Liver (tissue), 9 donors: ENCODE measurements around the gene ACP5. TPM values are rescaled to one million over a fixed set of nuclear protein-coding genes. Genes with fewer than 3 reads are reported as not detected.

ENCODE experiments used
- DNase-seq: peaks from one replicate; pipeline ENCODE4 v3.0.0-alpha.2; 2017; ENCODE audit warnings: low spot score
- H3K27ac ChIP-seq, 2 donors: one replicate each; pipeline ENCODE4 v1.7.0; 2013; ENCODE audit warnings: inconsistent platforms in 2 of 2, low read length in 2 of 2, control low read depth in 1 of 2, low read depth in 1 of 2, mild to moderate bottlenecking in 1 of 2
- H3K27me3 ChIP-seq, 4 donors: one replicate each; pipeline versions ENCODE4 v1.6.1 to v1.7.0; 2013; ENCODE audit warnings: low read length in 3 of 4, inconsistent platforms in 1 of 4, mild to moderate bottlenecking in 1 of 4, moderate library complexity in 1 of 4; ENCODE audit not compliant: control insufficient read depth in 4 of 4, insufficient read depth in 4 of 4
- H3K36me3 ChIP-seq, 4 donors: one replicate each; pipeline versions ENCODE4 v1.6.1 to v1.7.0; 2013; ENCODE audit warnings: low read length in 3 of 4, mild to moderate bottlenecking in 3 of 4, low read depth in 1 of 4, moderate library complexity in 1 of 4; ENCODE audit not compliant: control insufficient read depth in 4 of 4, insufficient read depth in 3 of 4
- H3K4me1 ChIP-seq, 4 donors: one replicate each; pipeline versions ENCODE4 v1.6.1 to v1.7.0; 2013; ENCODE audit warnings: low read length in 3 of 4, mild to moderate bottlenecking in 3 of 4, moderate library complexity in 1 of 4; ENCODE audit not compliant: control insufficient read depth in 4 of 4, insufficient read depth in 4 of 4
- H3K4me3 ChIP-seq, 3 donors: one replicate each; pipeline versions ENCODE4 v1.6.1 to v1.7.0; 2013; ENCODE audit warnings: low read length in 3 of 3, control low read depth in 1 of 3, low read depth in 1 of 3, mild to moderate bottlenecking in 1 of 3
- H3K9ac ChIP-seq, 2 donors: one replicate each; pipeline ENCODE4 v1.7.0; 2013; ENCODE audit warnings: low read length in 2 of 2, mild to moderate bottlenecking in 2 of 2, moderate library complexity in 2 of 2, control low read depth in 1 of 2, low read depth in 1 of 2
- H3K9me3 ChIP-seq, 4 donors: one replicate each; pipeline versions ENCODE4 v1.6.1 to v1.7.0; 2013; ENCODE audit warnings: low read length in 3 of 4; ENCODE audit not compliant: control insufficient read depth in 4 of 4
- CTCF ChIP-seq: fragments of 150-350 bp; IDR thresholded peaks from 2 replicates; pipeline ENCODE4 v1.5.1; 2017; ENCODE audit warnings: improper control_type of control experiment, low read depth, low read length; ENCODE audit not compliant: missing input control
- EGR1 ChIP-seq, 2 donors: IDR thresholded peaks; 2 replicates each; pipeline ENCODE4 v1.6.1; 2016 to 2018; ENCODE audit warnings: antibody characterized with exemption in 2 of 2, low read depth in 2 of 2
- FOXA2 ChIP-seq: IDR thresholded peaks from 2 replicates; pipeline ENCODE4 v1.6.1; 2016; ENCODE audit warnings: antibody characterized with exemption
- HNF4A ChIP-seq, 2 donors: conservative IDR thresholded peaks; 2 replicates each; pipeline ENCODE4 v1.6.1; 2016; ENCODE audit warnings: antibody characterized with exemption in 2 of 2, mild to moderate bottlenecking in 2 of 2
- HNF4G ChIP-seq: IDR thresholded peaks from 2 replicates; pipeline ENCODE4 v1.6.1; 2016; ENCODE audit warnings: antibody characterized with exemption
- JUND ChIP-seq, 2 donors: IDR thresholded peaks; 2 replicates each; pipeline ENCODE4 v1.6.1; 2016; ENCODE audit warnings: antibody characterized with exemption in 2 of 2
- NR2F2 ChIP-seq: IDR thresholded peaks from 2 replicates; pipeline ENCODE4 v1.6.1; 2016; ENCODE audit warnings: antibody characterized with exemption
- RAD21 ChIP-seq, 2 donors: IDR thresholded peaks; 2 replicates each; pipeline ENCODE4 v1.6.1; 2016; ENCODE audit warnings: antibody characterized with exemption in 2 of 2, mild to moderate bottlenecking in 2 of 2
- RXRA ChIP-seq, 2 donors: IDR thresholded peaks; 2 replicates each; pipeline ENCODE4 v1.6.1; 2017 to 2018; ENCODE audit warnings: antibody characterized with exemption in 2 of 2, mild to moderate bottlenecking in 1 of 2
- TAF1 ChIP-seq: conservative IDR thresholded peaks from 2 replicates; pipeline ENCODE4 v1.6.1; 2016; ENCODE audit warnings: antibody characterized with exemption, mild to moderate bottlenecking
- ZBTB33 ChIP-seq: IDR thresholded peaks from 2 replicates; pipeline ENCODE4 v1.6.1; 2016; ENCODE audit warnings: antibody characterized with exemption
- WGBS: extraction: QIAGEN DNeasy Blood & Tissue Kit; methylation state at CpG from one replicate; pipeline ENCODE4 v1.1.7; 2013; 5-methylcytosine and 5-hydroxymethylcytosine counted together
- polyA plus RNA-seq, 2 donors: library from polyadenylated mRNA; stranded (reverse) in 1 of 2; unstranded in 1 of 2; fragments of 200-250 nt in 1 of 2; fragments of >200 nt in 1 of 2; fragmentation: Nextera tagmentation in 1 of 2; extraction: Ambion mirVana in 1 of 2; gene quantifications; one replicate each; pipeline versions ENCODE4 v1.2.1 to v1.2.3, GENCODE V29; 2013 to 2015
- total RNA-seq, 2 donors: library from RNA; depleted of rRNA; stranded (reverse); fragments of >200 nt; gene quantifications; one replicate each; pipeline ENCODE4 v1.2.3, GENCODE V29; 2014
- donor health status: healthy.
- donor health status: healthy.
- donor health status: healthy.
- donor health status: healthy.
- donor health status: healthy.

The ACP5 gene
- total and polyA plus RNA-seq, 4 donors = 18.6 to 30.5 (median 23.8) TPM

GRCh38 chr19:11587975-11588631 lies 10.7 kb upstream of the ACP5 start:
- Histone ChIP-seq H3K9me3 (no peaks in the 10 kb centered on the region), H3K9ac (no peak overlapping the region), H3K4me3 (no peak overlapping the region), H3K27ac (no peak overlapping the region), H3K27me3 (no peaks in the 10 kb centered on the region), H3K36me3 (no peaks in the 10 kb centered on the region), H3K4me1 (peaks cover 0 to 8% (median 7%) of the 10 kb centered on the region in 4 donors)
- WGBS = 50% methylated on average over 13 of the region's 13 CpGs
- no peak for DNase-seq
- TF ChIP-seq JUND (IDR thresholded peaks at IDR 0.05) = no peak
- TF ChIP-seq TAF1 = no peak
- no peak for TF ChIP-seq FOXA2
- TF ChIP-seq RAD21 (IDR thresholded peaks at IDR 0.05) = no peak
- TF ChIP-seq HNF4A (conservative IDR thresholded peaks at IDR 0.05) = no peak

- 6% methylated on average over 7 of the region's 7 CpGs for WGBS
- TF ChIP-seq CTCF (peak; percentile 95), NR2F2 (no peak), RAD21 (IDR thresholded peaks at IDR 0.05) (peak; percentile 85 to 88)
Observed at GRCh38 chr19:11587302-11587974, 10.0 kb upstream of the ACP5 start.

GRCh38 chr19:11586331-11586730 lies 8.9 kb upstream of the ACP5 start:
- WGBS = 73% methylated on average over 6 of the region's 6 CpGs
- Histone ChIP-seq H3K36me3 (no peaks in the 10 kb centered on the region), H3K27me3 (no peaks in the 10 kb centered on the region), H3K9me3 (no peaks in the 10 kb centered on the region), H3K4me1 (peaks cover 0 to 8% (median 7%) of the 10 kb centered on the region in 4 donors), H3K27ac (no peak overlapping the region), H3K4me3 (no peak overlapping the region), H3K9ac (no peak overlapping the region)
- no peak for DNase-seq
- TF ChIP-seq ZBTB33 (no peak), RXRA (IDR thresholded peaks at IDR 0.05) (no peak), CTCF (no peak), HNF4G (no peak), EGR1 (IDR thresholded peaks at IDR 0.05; ENCODE audit: low read depth in 2 of 2) (no peak)

More at GRCh38 chr19:11587302-11587974, 10.0 kb upstream of the ACP5 start:
- Histone ChIP-seq H3K27ac (no peak overlapping the region), H3K4me1 (peaks cover 0 to 8% (median 7%) of the 10 kb centered on the region in 4 donors), H3K36me3 (no peaks in the 10 kb centered on the region), H3K4me3 (no peak overlapping the region), H3K27me3 (no peaks in the 10 kb centered on the region), H3K9ac (no peak overlapping the region), H3K9me3 (no peaks in the 10 kb centered on the region)
- DNase-seq = peak; percentile 88
